Testis (tissue), 3 donors: ENCODE data around the gene MNX1. TPM values are rescaled to one million over a fixed set of nuclear protein-coding genes. Genes with fewer than 3 reads are reported as not detected.

ENCODE experiments used
- DNase-seq: peaks from one replicate; pipeline ENCODE4 v3.0.0-alpha.2; 2019
- H3K27ac ChIP-seq, 2 donors: fragments of 200-600 bp; sonication (generic); one replicate each; pipeline ENCODE4 v1.5.1; 2019
- H3K27me3 ChIP-seq: fragments of 200-600 bp; sonication (generic); one replicate; pipeline ENCODE4 v1.5.1; 2019
- H3K36me3 ChIP-seq: fragments of 200-600 bp; sonication (generic); one replicate; pipeline ENCODE4 v1.5.1; 2017; ENCODE audit warnings: low read depth; ENCODE audit errors: missing control alignments
- H3K4me1 ChIP-seq: fragments of 200-600 bp; sonication (generic); one replicate; pipeline ENCODE4 v1.5.1; 2019
- H3K4me3 ChIP-seq, 2 donors: fragments of 200-600 bp; sonication (generic); one replicate each; pipeline ENCODE4 v1.5.1; 2017 to 2019
- H3K9me3 ChIP-seq: fragments of 200-600 bp; sonication (generic); one replicate; pipeline ENCODE4 v1.5.1; 2017
- CTCF ChIP-seq, 3 experiments: fragments of 450-650 bp in 2 of 3; fragments of 200-600 bp in 1 of 3; sonication (generic) in 1 of 3; IDR thresholded peaks; one replicate each; pipeline ENCODE4 v1.5.1; 2016 to 2019; ENCODE audit warnings: antibody characterized with exemption in 3 of 3, mild to moderate bottlenecking in 2 of 3, moderate library complexity in 1 of 3
- POLR2A ChIP-seq: fragments of 450-650 bp; IDR thresholded peaks from one replicate; pipeline ENCODE4 v1.6.1; 2017; ENCODE audit warnings: antibody characterized with exemption, mild to moderate bottlenecking, moderate library complexity
- WGBS, 2 donors: methylation state at CpG; one replicate each; pipeline ENCODE4 v1.1.5; 2018; 5-methylcytosine and 5-hydroxymethylcytosine counted together
- intact Hi-C: fragments of 100-400 bp; cut with DNase I; formaldehyde crosslinking; loops from one replicate; pipeline ENCODE4 v1.15.1; 2023; ENCODE audit warnings: low total_unique reads
- polyA plus RNA-seq: library from polyadenylated mRNA; stranded (reverse); fragments of 350-450 nt; fragmentation: Illumina TruSeq; extraction: RNeasy Lipid Tissue Mini Kit (QIAGEN cat#74804); gene quantifications from one replicate; pipeline ENCODE4 v1.2.3, GENCODE V29; 2014; ENCODE audit warnings: low read depth, low replicate concordance; ENCODE audit not compliant: insufficient read depth
- total RNA-seq, 2 donors: library from RNA; depleted of rRNA; stranded (reverse); fragments of >200 nt; gene quantifications; one replicate each; pipeline ENCODE4 v1.2.3, GENCODE V29; 2016

Gene MNX1
- total and polyA plus RNA-seq, 3 donors from 2014 or later = 1.5 to 3.3 (median 3.0) TPM

- intact Hi-C loops = no loop called here
- Histone ChIP-seq H3K36me3 (no peaks in the 10 kb centered on the region), H3K4me3 (no peak overlapping the region), H3K27ac (no peak overlapping the region), H3K4me1 (no peaks in the 10 kb centered on the region), H3K27me3 (no peaks in the 10 kb centered on the region), H3K9me3 (no peaks in the 10 kb centered on the region)
- WGBS, 2 donors = 87% methylated on average over 6 of the region's 6 CpGs
- no peak for TF ChIP-seq POLR2A
- no peak for TF ChIP-seq CTCF (IDR thresholded peaks at IDR 0.05)
- no peak for DNase-seq
Observed at GRCh38 chr7:157047148-157047547, 36.7 kb upstream of the MNX1 start.

GRCh38 chr7:157046681-157047080 is 36.2 kb upstream of the MNX1 start:
- 85 to 86% methylated on average over 1 of the region's 1 CpG for WGBS, 2 donors
- H3K4me1 ChIP-seq = no peaks in the 10 kb centered on the region
- H3K36me3 ChIP-seq = no peaks in the 10 kb centered on the region
- no peak for TF ChIP-seq CTCF (IDR thresholded peaks at IDR 0.05)
- no peak for TF ChIP-seq POLR2A
- intact Hi-C loops = no loop called here
- DNase-seq = no peak
- no peaks in the 10 kb centered on the region for H3K9me3 ChIP-seq
- no peak overlapping the region for H3K27ac ChIP-seq
- no peak overlapping the region for H3K4me3 ChIP-seq
- H3K27me3 ChIP-seq = no peaks in the 10 kb centered on the region

- H3K36me3 ChIP-seq = no peaks in the 10 kb centered on the region
- H3K27ac ChIP-seq = no peak overlapping the region
- intact Hi-C loops = no loop called here
- no peaks in the 10 kb centered on the region for H3K27me3 ChIP-seq
- 45 to 52% methylated on average over 5 to 30 of the region's 30 CpGs for WGBS, 2 donors
- TF ChIP-seq POLR2A (no peak), CTCF (IDR thresholded peaks at IDR 0.05) (no peak)
- no peak for DNase-seq
- no peak overlapping the region for H3K4me3 ChIP-seq
- no peaks in the 10 kb centered on the region for H3K4me1 ChIP-seq
- no peaks in the 10 kb centered on the region for H3K9me3 ChIP-seq
Observed at GRCh38 chr7:157044943-157045660, 34.6 kb upstream of the MNX1 start.

GRCh38 chr7:157044147-157044687 is 33.8 kb upstream of the MNX1 start:
- intact Hi-C loops = no loop called here
- no peaks in the 10 kb centered on the region for H3K27me3 ChIP-seq
- no peak overlapping the region for H3K4me3 ChIP-seq
- no peak for DNase-seq
- no peaks in the 10 kb centered on the region for H3K36me3 ChIP-seq
- H3K27ac ChIP-seq = no peak overlapping the region
- H3K9me3 ChIP-seq = no peaks in the 10 kb centered on the region
- H3K4me1 ChIP-seq = no peaks in the 10 kb centered on the region
- WGBS, 2 donors = 71 to 74% methylated on average over 12 to 17 of the region's 17 CpGs
- TF ChIP-seq POLR2A (no peak), CTCF (IDR thresholded peaks at IDR 0.05) (no peak)

- H3K27ac ChIP-seq = no peak overlapping the region
- H3K4me3 ChIP-seq = no peak overlapping the region
- 84 to 87% methylated on average over 12 of the region's 12 CpGs for WGBS, 2 donors
- intact Hi-C loops = no loop called here
- H3K9me3 ChIP-seq = no peaks in the 10 kb centered on the region
- DNase-seq = no peak
- no peaks in the 10 kb centered on the region for H3K36me3 ChIP-seq
- TF ChIP-seq CTCF (IDR thresholded peaks at IDR 0.05) (no peak), POLR2A (no peak)
- H3K27me3 ChIP-seq = no peaks in the 10 kb centered on the region
- H3K4me1 ChIP-seq = no peaks in the 10 kb centered on the region
Observed at GRCh38 chr7:157043745-157044144, 33.3 kb upstream of the MNX1 start.
